Measurements from ENCODE around the gene HOXB5. TPM values are rescaled to one million over a fixed set of nuclear protein-coding genes. Genes with fewer than 3 reads are reported as not detected.
A peak's percentile ranks its signal among the peaks of the same experiment; 100 is the strongest.

HOXB5 gene
- total and polyA plus RNA-seq, 8 donors, result 0.43 to 50.4 (median 2.4) TPM; not detected in 1

DNA sequence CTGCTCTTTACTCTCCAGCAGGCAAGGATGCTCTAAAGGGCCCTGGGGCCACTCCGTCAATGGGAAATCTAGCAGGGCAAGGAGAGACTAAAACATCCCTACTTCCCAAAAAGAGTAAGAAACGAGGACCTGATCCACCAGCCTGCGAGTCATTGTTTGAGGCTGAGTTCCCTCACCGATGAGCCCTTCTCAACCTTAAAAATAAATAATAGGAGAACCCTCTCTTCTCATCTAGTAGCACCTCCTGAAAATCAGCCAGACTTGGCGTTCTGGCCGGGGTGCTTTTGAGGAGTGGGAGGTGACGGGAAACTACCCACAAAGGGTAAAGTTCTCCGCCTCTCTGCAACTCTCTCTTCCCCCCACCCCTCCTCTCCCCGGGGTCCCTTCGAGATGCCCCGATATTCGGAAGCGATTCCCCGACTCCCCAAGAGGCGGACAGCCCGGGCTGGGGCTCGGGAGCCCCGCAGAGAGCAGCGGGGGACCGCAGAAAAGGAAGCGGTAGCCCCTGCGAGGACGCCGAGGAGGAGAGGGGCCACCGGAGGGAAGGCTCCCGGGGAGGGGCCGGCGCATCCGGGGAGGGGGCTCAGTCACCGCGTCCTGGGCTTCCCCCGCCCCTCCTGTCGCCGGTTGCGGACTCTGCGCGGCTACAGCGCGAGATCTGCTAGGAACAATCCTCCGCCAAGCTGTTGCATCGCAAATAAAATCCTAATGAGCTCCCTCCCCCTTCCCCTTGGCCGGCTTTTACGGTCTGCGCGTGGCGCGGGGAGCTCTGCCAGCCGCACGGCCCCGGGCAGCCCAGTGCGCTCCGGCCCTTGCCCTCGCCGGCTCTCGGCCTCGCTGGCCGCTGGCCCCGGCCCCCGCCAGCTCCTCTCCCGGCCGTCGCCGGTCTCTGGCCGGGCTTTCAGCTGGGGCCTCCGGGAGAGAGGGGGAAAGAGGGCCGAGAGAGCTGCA, 31.2 kb upstream of the HOXB5 start:
- intact Hi-C loops (cut with DNase I; ENCODE audit: low total_unique reads), result loop anchor here (10.0 kb wide), 1 partner anchor 290 kb away; no protein-coding TSS in a partner anchor

GRCh38 chr17:48624118-48624517, 30.5 kb upstream of the HOXB5 start:
- Histone ChIP-seq H3K27me3 (peaks cover 39 to 100% (median 100%) of the 10 kb centered on the region in 3 donors), H3K27ac (no peak overlapping the region), H3K4me3 (no peak overlapping the region), H3K4me1 (peaks cover 23 to 30% (median 25%) of the 10 kb centered on the region in 4 donors), H3K36me3 (no peaks in the 10 kb centered on the region), H3K9me3 (no peaks in the 10 kb centered on the region)
- TF ChIP-seq CTCF (IDR thresholded peaks at IDR 0.05), result no peak
- no peak for TF ChIP-seq EP300 (IDR thresholded peaks at IDR 0.05)
- no peak for TF ChIP-seq POLR2A (IDR thresholded peaks at IDR 0.05)
- no peak for TF ChIP-seq POLR2AphosphoS5 (IDR thresholded peaks at IDR 0.05)
- no peak for DNase-seq
- 23 to 31% (median 26%) methylated on average over 5 of the region's 5 CpGs for WGBS, 5 donors
- intact Hi-C loops (cut with DNase I; ENCODE audit: low total_unique reads), result loop anchor here (10.0 kb wide), 1 partner anchor 289 kb away; no protein-coding TSS in a partner anchor

More for the DNA sequence above, 31.2 kb upstream of the HOXB5 start:
- no peaks in the 10 kb centered on the region for H3K36me3 ChIP-seq
- H3K4me1 ChIP-seq, result peaks cover 23 to 27% (median 23%) of the 10 kb centered on the region in 4 donors
- WGBS, 5 donors, result 2 to 7% (median 3%) methylated on average over 41 to 66 of the region's 66 CpGs
- peaks cover 44 to 100% (median 99%) of the 10 kb centered on the region in 3 donors for H3K27me3 ChIP-seq
- no peaks in the 10 kb centered on the region for H3K9me3 ChIP-seq
- DNase-seq, result no peak
- peak overlapping the region; percentile 32 to 58 (median 40) for H3K4me3 ChIP-seq
- TF ChIP-seq EP300 (IDR thresholded peaks at IDR 0.05) (no peak), CTCF (IDR thresholded peaks at IDR 0.05) (no peak), POLR2A (IDR thresholded peaks at IDR 0.05) (no peak), POLR2AphosphoS5 (IDR thresholded peaks at IDR 0.05) (no peak)
- H3K27ac ChIP-seq, result peak overlapping the region in 1 of 5 donors; percentile 23

- WGBS, 5 donors, result 8 to 24% (median 19%) methylated on average over 4 of the region's 4 CpGs
- DNase-seq, result no peak
- TF ChIP-seq EP300 (IDR thresholded peaks at IDR 0.05) (no peak), CTCF (IDR thresholded peaks at IDR 0.05) (no peak), POLR2A (IDR thresholded peaks at IDR 0.05) (no peak), POLR2AphosphoS5 (IDR thresholded peaks at IDR 0.05) (no peak)
- Histone ChIP-seq H3K36me3 (no peaks in the 10 kb centered on the region), H3K27me3 (peaks cover 36 to 100% (median 100%) of the 10 kb centered on the region in 3 donors), H3K9me3 (no peaks in the 10 kb centered on the region), H3K27ac (no peak overlapping the region), H3K4me3 (no peak overlapping the region), H3K4me1 (peaks cover 23 to 34% (median 27%) of the 10 kb centered on the region in 4 donors)
- intact Hi-C loops (cut with DNase I; ENCODE audit: low total_unique reads), result loop anchor here (10.0 kb wide), 1 partner anchor 289 kb away; no protein-coding TSS in a partner anchor
These were observed 30.0 kb upstream of the HOXB5 start for GRCh38 chr17:48623583-48623982.

DNA sequence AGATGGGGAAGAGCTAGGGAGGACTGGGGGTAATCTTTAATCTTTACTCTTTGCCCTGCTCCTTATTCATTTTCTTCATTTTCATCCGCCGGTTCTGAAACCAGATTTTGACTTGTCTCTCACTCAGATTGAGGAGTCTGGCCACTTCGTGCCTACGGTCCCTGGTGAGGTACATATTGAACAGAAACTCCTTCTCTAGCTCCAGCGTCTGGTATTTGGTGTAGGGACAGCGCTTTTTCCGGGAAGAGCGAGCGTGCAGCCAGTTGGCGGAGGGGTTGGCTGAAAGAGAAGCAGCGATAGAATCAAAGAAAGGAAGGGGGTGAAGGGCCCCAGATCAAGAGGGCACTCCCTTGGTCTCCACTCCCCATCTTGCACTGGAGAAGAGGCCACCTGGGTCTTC, 29.3 kb upstream of the HOXB5 start:
- no peak for DNase-seq
- no peak overlapping the region for H3K4me3 ChIP-seq
- no peaks in the 10 kb centered on the region for H3K9me3 ChIP-seq
- peaks cover 31 to 100% (median 98%) of the 10 kb centered on the region in 3 donors for H3K27me3 ChIP-seq
- no peaks in the 10 kb centered on the region for H3K36me3 ChIP-seq
- 24 to 41% (median 38%) methylated on average over 11 of the region's 11 CpGs for WGBS, 5 donors
- intact Hi-C loops (cut with DNase I; ENCODE audit: low total_unique reads), result loop anchor here (10.0 kb wide), 1 partner anchor 288 kb away; no protein-coding TSS in a partner anchor
- peaks cover 29 to 41% (median 34%) of the 10 kb centered on the region in 4 donors for H3K4me1 ChIP-seq
- TF ChIP-seq POLR2AphosphoS5 (IDR thresholded peaks at IDR 0.05) (no peak), POLR2A (IDR thresholded peaks at IDR 0.05) (no peak), CTCF (IDR thresholded peaks at IDR 0.05) (no peak), EP300 (IDR thresholded peaks at IDR 0.05) (no peak)
- no peak overlapping the region for H3K27ac ChIP-seq

Data from stomach (tissue), 9 donors.